Ascending aorta (tissue), 2 donors: ENCODE measurements around the gene RNF213. TPM values are rescaled to one million over a fixed set of nuclear protein-coding genes. Genes with fewer than 3 reads are reported as not detected.

ENCODE experiments used
- DNase-seq, 2 donors: peaks; one replicate each; pipeline ENCODE4 v3.0.0-alpha.2; 2019; ENCODE audit warnings: low spot score in 2 of 2
- H3K27ac ChIP-seq, 2 donors: fragments of 200-600 bp; sonication (generic); one replicate each; pipeline ENCODE4 v1.5.1; 2016 to 2017; ENCODE audit warnings: mild to moderate bottlenecking in 1 of 2
- H3K27me3 ChIP-seq: fragments of 200-600 bp; sonication (generic); one replicate; pipeline ENCODE4 v1.5.1; 2017
- H3K36me3 ChIP-seq, 2 donors: fragments of 200-600 bp; sonication (generic); one replicate each; pipeline ENCODE4 v1.5.1; 2016
- H3K4me1 ChIP-seq, 2 donors: fragments of 200-600 bp; sonication (generic); one replicate each; pipeline ENCODE4 v1.5.1; 2016 to 2017; ENCODE audit warnings: mild to moderate bottlenecking in 1 of 2
- H3K4me3 ChIP-seq, 2 donors: fragments of 200-600 bp; sonication (generic); one replicate each; pipeline ENCODE4 v1.5.1; 2016 to 2017; ENCODE audit warnings: mild to moderate bottlenecking in 1 of 2
- H3K9me3 ChIP-seq, 2 donors: fragments of 200-600 bp; sonication (generic); one replicate each; pipeline ENCODE4 v1.5.1; 2016
- CTCF ChIP-seq, 3 experiments: fragments of 200-600 bp in 2 of 3; fragments of 450-650 bp in 1 of 3; sonication (generic) in 2 of 3; IDR thresholded peaks; one replicate each; pipeline ENCODE4 v1.5.1; 2016 to 2019; ENCODE audit warnings: antibody characterized with exemption in 3 of 3, mild to moderate bottlenecking in 1 of 3, moderate library complexity in 1 of 3
- intact Hi-C: fragments of 100-400 bp; cut with DNase I; formaldehyde crosslinking; loops from one replicate; pipeline ENCODE4 v1.15.1; 2023
- total RNA-seq: library from RNA; depleted of rRNA; stranded (reverse); fragments of >200 nt; gene quantifications from one replicate; pipeline ENCODE4 v1.1.0, GENCODE V29; 2016

RNF213 gene
- total RNA-seq, 1 donor from 2014 or later = 155 TPM

- no peak overlapping the region for H3K27ac ChIP-seq
- H3K4me3 ChIP-seq = no peak overlapping the region
- no peaks in the 10 kb centered on the region for H3K27me3 ChIP-seq
- no peaks in the 10 kb centered on the region for H3K9me3 ChIP-seq
- no peaks in the 10 kb centered on the region for H3K4me1 ChIP-seq
- no peak for TF ChIP-seq CTCF (IDR thresholded peaks at IDR 0.05)
- intact Hi-C loops = loop anchor here (10.0 kb wide), 1 partner anchor 165 kb away; no protein-coding TSS in a partner anchor
- DNase-seq = no peak
- peaks cover 88 to 92% of the 10 kb centered on the region in 2 donors for H3K36me3 ChIP-seq
Observed at GRCh38 chr17:80359422-80360110, 98.9 kb downstream of the RNF213 start.

- Histone ChIP-seq H3K4me1 (no peaks in the 10 kb centered on the region), H3K4me3 (no peak overlapping the region), H3K9me3 (no peaks in the 10 kb centered on the region), H3K27me3 (no peaks in the 10 kb centered on the region), H3K36me3 (peaks cover 87 to 95% of the 10 kb centered on the region in 2 donors), H3K27ac (no peak overlapping the region)
- no peak for TF ChIP-seq CTCF (IDR thresholded peaks at IDR 0.05)
- DNase-seq = no peak
- intact Hi-C loops = loop anchor here (10.0 kb wide), 1 partner anchor 166 kb away; no protein-coding TSS in a partner anchor
Observed at GRCh38 chr17:80360396-80360795, 99.7 kb downstream of the RNF213 start.

- no peak for DNase-seq
- H3K27ac ChIP-seq = no peak overlapping the region
- peak in 2 of 3 experiments; percentile 18 to 35 for TF ChIP-seq CTCF (IDR thresholded peaks at IDR 0.05)
- H3K4me1 ChIP-seq = no peaks in the 10 kb centered on the region
- H3K9me3 ChIP-seq = no peaks in the 10 kb centered on the region
- H3K4me3 ChIP-seq = no peak overlapping the region
- no peaks in the 10 kb centered on the region for H3K27me3 ChIP-seq
- H3K36me3 ChIP-seq = peaks cover 91 to 98% of the 10 kb centered on the region in 2 donors
- intact Hi-C loops = loop anchor here (10.0 kb wide), 1 partner anchor 167 kb away; no protein-coding TSS in a partner anchor
Observed at GRCh38 chr17:80361495-80362220, 101.0 kb downstream of the RNF213 start.

- Histone ChIP-seq H3K27ac (no peak overlapping the region), H3K27me3 (no peaks in the 10 kb centered on the region), H3K9me3 (no peaks in the 10 kb centered on the region), H3K4me1 (no peaks in the 10 kb centered on the region), H3K36me3 (peaks cover 90 to 96% of the 10 kb centered on the region in 2 donors), H3K4me3 (no peak overlapping the region)
- intact Hi-C loops = loop anchor here (10.0 kb wide), 1 partner anchor 168 kb away; no protein-coding TSS in a partner anchor
- no peak for TF ChIP-seq CTCF (IDR thresholded peaks at IDR 0.05)
- DNase-seq = no peak
Observed at GRCh38 chr17:80362428-80363119, 101.9 kb downstream of the RNF213 start.

GRCh38 chr17:80363120-80363515 is 102.5 kb downstream of the RNF213 start:
- no peaks in the 10 kb centered on the region for H3K4me1 ChIP-seq
- no peak overlapping the region for H3K27ac ChIP-seq
- no peaks in the 10 kb centered on the region for H3K9me3 ChIP-seq
- peaks cover 90 to 96% of the 10 kb centered on the region in 2 donors for H3K36me3 ChIP-seq
- intact Hi-C loops = loop anchor here (10.0 kb wide), 1 partner anchor 168 kb away; no protein-coding TSS in a partner anchor
- H3K4me3 ChIP-seq = no peak overlapping the region
- no peak for DNase-seq
- no peaks in the 10 kb centered on the region for H3K27me3 ChIP-seq
- no peak for TF ChIP-seq CTCF (IDR thresholded peaks at IDR 0.05)
